Loucy (cell line): ENCODE measurements around the gene TAC4.

Experiments
- EZH2phosphoT487 ChIP-seq: fragments of 200-600 bp; IDR thresholded peaks from 2 replicates; pipeline ENCODE4 v1.6.1; 2018; ENCODE audit warnings: antibody characterized with exemption, mild to moderate bottlenecking, moderate library complexity, borderline replicate concordance
- TF ChIP-seq, protein P1 (sequence below): fragments of 200-600 bp; sonication (generic); conservative IDR thresholded peaks from 2 replicates; pipeline ENCODE4 v1.5.1; 2014; ENCODE audit warnings: mild to moderate bottlenecking, antibody characterized with exemption, low read length

GRCh38 chr17:49854126-49854525 lies 6.3 kb upstream of the TAC4 start:
- TF ChIP-seq, protein P1, sequence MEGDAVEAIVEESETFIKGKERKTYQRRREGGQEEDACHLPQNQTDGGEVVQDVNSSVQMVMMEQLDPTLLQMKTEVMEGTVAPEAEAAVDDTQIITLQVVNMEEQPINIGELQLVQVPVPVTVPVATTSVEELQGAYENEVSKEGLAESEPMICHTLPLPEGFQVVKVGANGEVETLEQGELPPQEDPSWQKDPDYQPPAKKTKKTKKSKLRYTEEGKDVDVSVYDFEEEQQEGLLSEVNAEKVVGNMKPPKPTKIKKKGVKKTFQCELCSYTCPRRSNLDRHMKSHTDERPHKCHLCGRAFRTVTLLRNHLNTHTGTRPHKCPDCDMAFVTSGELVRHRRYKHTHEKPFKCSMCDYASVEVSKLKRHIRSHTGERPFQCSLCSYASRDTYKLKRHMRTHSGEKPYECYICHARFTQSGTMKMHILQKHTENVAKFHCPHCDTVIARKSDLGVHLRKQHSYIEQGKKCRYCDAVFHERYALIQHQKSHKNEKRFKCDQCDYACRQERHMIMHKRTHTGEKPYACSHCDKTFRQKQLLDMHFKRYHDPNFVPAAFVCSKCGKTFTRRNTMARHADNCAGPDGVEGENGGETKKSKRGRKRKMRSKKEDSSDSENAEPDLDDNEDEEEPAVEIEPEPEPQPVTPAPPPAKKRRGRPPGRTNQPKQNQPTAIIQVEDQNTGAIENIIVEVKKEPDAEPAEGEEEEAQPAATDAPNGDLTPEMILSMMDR, result no peak
- no peak for TF ChIP-seq EZH2phosphoT487
